Osteocyte (in vitro differentiated cells): ENCODE results near the gene COA4. TPM values are rescaled to one million over a fixed set of nuclear protein-coding genes. Genes with fewer than 3 reads are reported as not detected.

ENCODE experiments used
- DNase-seq: peaks from one replicate; pipeline ENCODE4 v3.0.0; 2021; ENCODE audit warnings: mixed read lengths; ENCODE audit not compliant: unreplicated experiment; ENCODE audit errors: extremely low spot score
- H3K27ac Mint-ChIP-seq: one replicate; pipeline ENCODE4 v1.8.0; 2021; ENCODE audit warnings: mild to moderate bottlenecking, mixed read lengths; ENCODE audit not compliant: unreplicated experiment
- H3K27me3 Mint-ChIP-seq: one replicate; pipeline ENCODE4 v1.8.0; 2021; ENCODE audit warnings: mixed read lengths; ENCODE audit not compliant: unreplicated experiment
- H3K36me3 Mint-ChIP-seq: one replicate; pipeline ENCODE4 v1.8.0; 2021; ENCODE audit warnings: mixed read lengths; ENCODE audit not compliant: unreplicated experiment
- H3K4me1 Mint-ChIP-seq: one replicate; pipeline ENCODE4 v1.8.0; 2021; ENCODE audit warnings: mixed read lengths; ENCODE audit not compliant: unreplicated experiment
- H3K4me3 Mint-ChIP-seq: one replicate; pipeline ENCODE4 v1.8.0; 2021; ENCODE audit warnings: mild to moderate bottlenecking, moderate library complexity, mixed read lengths; ENCODE audit not compliant: unreplicated experiment
- H3K9me3 Mint-ChIP-seq: one replicate; pipeline ENCODE4 v1.8.0; 2021; ENCODE audit warnings: mixed read lengths; ENCODE audit not compliant: unreplicated experiment
- CTCF ChIP-seq: fragments of 200-600 bp; sonication (generic); IDR thresholded peaks from 2 replicates; pipeline ENCODE4 v1.5.0; 2021; ENCODE audit warnings: antibody characterized with exemption, mild to moderate bottlenecking, moderate library complexity
- total RNA-seq: library from RNA; stranded (reverse); gene quantifications from 2 replicates; pipeline ENCODE4 v1.2.1, GENCODE V29; 2021

The COA4 gene
- total RNA-seq, 1 donor from 2014 or later: 55.8 TPM

GRCh38 chr11:73912026-73912425 is 35.4 kb upstream of the COA4 start:
- no peaks in the 10 kb centered on the region for H3K27me3 Mint-ChIP-seq

GRCh38 chr11:73907191-73907590 is 30.5 kb upstream of the COA4 start:
- no peak for DNase-seq
- H3K9me3 Mint-ChIP-seq: no peaks in the 10 kb centered on the region
- H3K27me3 Mint-ChIP-seq: no peaks in the 10 kb centered on the region
- no peaks in the 10 kb centered on the region for H3K4me1 Mint-ChIP-seq
- H3K4me3 Mint-ChIP-seq: no peak overlapping the region
- no peak overlapping the region for H3K27ac Mint-ChIP-seq
- peaks cover 11% of the 10 kb centered on the region for H3K36me3 Mint-ChIP-seq
- TF ChIP-seq CTCF: no peak

More at GRCh38 chr11:73912026-73912425, 35.4 kb upstream of the COA4 start:
- H3K4me3 Mint-ChIP-seq: no peak overlapping the region
- H3K36me3 Mint-ChIP-seq: peaks cover 29% of the 10 kb centered on the region
- DNase-seq: no peak
- H3K9me3 Mint-ChIP-seq: no peaks in the 10 kb centered on the region
- H3K27ac Mint-ChIP-seq: no peak overlapping the region
- TF ChIP-seq CTCF: no peak
- H3K4me1 Mint-ChIP-seq: no peaks in the 10 kb centered on the region

- no peaks in the 10 kb centered on the region for H3K9me3 Mint-ChIP-seq
- no peak overlapping the region for H3K27ac Mint-ChIP-seq
- H3K4me1 Mint-ChIP-seq: no peaks in the 10 kb centered on the region
- DNase-seq: no peak
- H3K4me3 Mint-ChIP-seq: no peak overlapping the region
- H3K27me3 Mint-ChIP-seq: no peaks in the 10 kb centered on the region
- no peak for TF ChIP-seq CTCF
- peaks cover 18% of the 10 kb centered on the region for H3K36me3 Mint-ChIP-seq
These were observed 25.7 kb upstream of the COA4 start for GRCh38 chr11:73902303-73902702.

- H3K4me3 Mint-ChIP-seq: no peak overlapping the region
- no peaks in the 10 kb centered on the region for H3K4me1 Mint-ChIP-seq
- no peaks in the 10 kb centered on the region for H3K27me3 Mint-ChIP-seq
- peaks cover 13% of the 10 kb centered on the region for H3K36me3 Mint-ChIP-seq
- no peaks in the 10 kb centered on the region for H3K9me3 Mint-ChIP-seq
- no peak for TF ChIP-seq CTCF
- no peak overlapping the region for H3K27ac Mint-ChIP-seq
- no peak for DNase-seq
These were observed 18.2 kb upstream of the COA4 start for GRCh38 chr11:73894725-73895335.

- peaks cover 14% of the 10 kb centered on the region for H3K36me3 Mint-ChIP-seq
- no peak overlapping the region for H3K4me3 Mint-ChIP-seq
- DNase-seq: no peak
- H3K9me3 Mint-ChIP-seq: no peaks in the 10 kb centered on the region
- TF ChIP-seq CTCF: no peak
- no peaks in the 10 kb centered on the region for H3K27me3 Mint-ChIP-seq
- no peak overlapping the region for H3K27ac Mint-ChIP-seq
- H3K4me1 Mint-ChIP-seq: no peaks in the 10 kb centered on the region
These were observed 16.4 kb upstream of the COA4 start for GRCh38 chr11:73893041-73893440.
